ENCODE results near the gene OR7D2.

DNA sequence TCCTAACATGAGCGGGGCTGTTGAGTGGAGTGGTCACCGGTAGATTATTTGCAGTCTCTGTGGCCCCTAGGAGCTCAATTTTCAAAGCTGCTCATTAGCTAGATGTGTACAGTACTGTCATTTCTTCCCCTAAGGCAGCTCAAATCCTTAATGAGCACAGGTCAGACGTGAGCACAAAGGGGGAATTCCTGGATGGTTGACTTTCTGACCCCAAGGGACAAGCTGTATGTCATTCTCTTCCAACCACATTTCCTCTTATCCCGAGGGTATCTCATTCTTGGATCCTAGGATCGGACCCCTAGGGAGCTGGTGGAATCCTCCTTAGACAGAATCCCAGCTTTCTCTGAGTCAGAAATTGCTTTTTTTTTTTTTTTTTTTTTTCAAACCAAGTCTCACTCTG is 46.4 kb upstream of the OR7D2 start:
- TF ChIP-seq, protein P1, sequence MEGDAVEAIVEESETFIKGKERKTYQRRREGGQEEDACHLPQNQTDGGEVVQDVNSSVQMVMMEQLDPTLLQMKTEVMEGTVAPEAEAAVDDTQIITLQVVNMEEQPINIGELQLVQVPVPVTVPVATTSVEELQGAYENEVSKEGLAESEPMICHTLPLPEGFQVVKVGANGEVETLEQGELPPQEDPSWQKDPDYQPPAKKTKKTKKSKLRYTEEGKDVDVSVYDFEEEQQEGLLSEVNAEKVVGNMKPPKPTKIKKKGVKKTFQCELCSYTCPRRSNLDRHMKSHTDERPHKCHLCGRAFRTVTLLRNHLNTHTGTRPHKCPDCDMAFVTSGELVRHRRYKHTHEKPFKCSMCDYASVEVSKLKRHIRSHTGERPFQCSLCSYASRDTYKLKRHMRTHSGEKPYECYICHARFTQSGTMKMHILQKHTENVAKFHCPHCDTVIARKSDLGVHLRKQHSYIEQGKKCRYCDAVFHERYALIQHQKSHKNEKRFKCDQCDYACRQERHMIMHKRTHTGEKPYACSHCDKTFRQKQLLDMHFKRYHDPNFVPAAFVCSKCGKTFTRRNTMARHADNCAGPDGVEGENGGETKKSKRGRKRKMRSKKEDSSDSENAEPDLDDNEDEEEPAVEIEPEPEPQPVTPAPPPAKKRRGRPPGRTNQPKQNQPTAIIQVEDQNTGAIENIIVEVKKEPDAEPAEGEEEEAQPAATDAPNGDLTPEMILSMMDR (IDR thresholded peaks at IDR 0.05): no peak
- TF ChIP-seq POLR2A (IDR thresholded peaks at IDR 0.05): no peak
